ENCODE data around the gene TIGD6.
"Not testable (repeated sequence)": the region's sequence is repeated elsewhere in the genome, so short reads cannot be mapped to it uniquely, and the experiment has no call there.

The TIGD6 gene

GRCh38 chr5:149969181-149969930, 31.1 kb downstream of the TIGD6 start:
- DNase-seq (ENCODE audit: low read depth) = no peak

GRCh38 chr5:149966946-149967345, 33.5 kb downstream of the TIGD6 start:
- no peak for DNase-seq (ENCODE audit: low read depth)

DNA sequence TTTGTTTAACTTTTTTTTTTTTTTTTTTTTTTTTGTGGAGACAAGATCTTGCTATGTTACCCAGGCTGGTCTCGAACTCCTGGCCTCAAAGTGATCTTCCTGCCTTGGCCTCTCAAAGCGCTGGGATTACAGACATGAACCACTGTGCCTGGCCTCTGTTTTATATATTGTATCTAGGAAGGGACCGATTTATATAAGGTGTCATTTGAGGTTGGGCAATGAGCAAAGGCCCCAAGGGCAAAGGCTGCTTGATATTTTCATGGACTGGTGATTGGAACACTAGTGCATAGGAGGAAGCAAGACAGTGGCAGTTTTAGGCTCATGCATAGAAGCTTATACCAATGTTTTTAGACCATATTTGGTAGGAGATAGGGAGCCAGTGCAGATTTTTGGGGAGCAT, 36.7 kb downstream of the TIGD6 start:
- DNase-seq (ENCODE audit: low read depth) = no peak

GRCh38 chr5:149962601-149963300, 37.7 kb downstream of the TIGD6 start:
- DNase-seq (ENCODE audit: low read depth) = no peak

DNA sequence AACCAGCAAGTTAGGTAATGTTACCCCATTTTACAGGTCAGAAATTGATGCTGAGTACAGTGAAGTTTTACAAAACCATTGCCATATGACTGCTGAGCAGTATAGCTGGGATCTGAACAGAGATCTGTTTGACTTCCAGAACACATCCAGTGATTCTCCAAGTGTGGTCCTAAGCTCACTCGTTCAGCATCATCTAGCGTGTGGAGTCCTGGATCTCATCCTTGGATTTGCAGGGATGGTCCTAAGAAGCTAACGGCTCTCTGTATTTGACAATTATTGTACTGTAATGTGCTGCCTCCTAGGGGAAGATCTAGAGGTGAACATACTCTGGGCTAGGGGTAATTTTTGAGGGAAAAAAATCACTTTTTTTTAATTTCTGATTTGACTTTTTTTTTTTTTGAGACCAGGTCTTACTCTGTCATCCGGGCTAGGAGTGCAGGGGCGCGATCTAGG, 38.5 kb downstream of the TIGD6 start:
- peak; percentile 34 for DNase-seq (ENCODE audit: low read depth)

DNA sequence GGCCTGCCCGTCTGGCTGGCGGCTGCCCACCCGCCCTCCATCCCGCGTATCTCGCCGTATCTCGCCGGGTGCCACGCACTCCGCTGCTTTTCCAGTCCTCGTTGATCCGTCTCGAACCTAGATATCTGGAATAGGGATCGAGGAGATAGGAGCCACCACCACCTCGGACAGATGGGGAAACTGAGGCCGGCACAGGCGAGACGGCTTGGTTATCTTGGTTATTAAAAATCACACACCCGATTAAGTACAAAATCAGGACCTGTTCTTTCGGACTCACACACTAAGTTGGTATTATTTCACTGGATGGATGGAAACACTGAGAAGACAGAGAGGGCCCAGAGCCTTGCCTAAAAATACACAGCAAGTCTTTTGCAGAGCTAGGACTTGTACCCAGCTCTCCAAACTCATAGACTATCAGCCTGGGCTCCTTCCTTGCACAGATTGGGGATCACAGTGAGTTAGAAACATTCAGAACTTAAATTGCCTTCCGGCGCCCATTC, 39.2 kb downstream of the TIGD6 start:
- no peak for DNase-seq (ENCODE audit: low read depth)

DNA sequence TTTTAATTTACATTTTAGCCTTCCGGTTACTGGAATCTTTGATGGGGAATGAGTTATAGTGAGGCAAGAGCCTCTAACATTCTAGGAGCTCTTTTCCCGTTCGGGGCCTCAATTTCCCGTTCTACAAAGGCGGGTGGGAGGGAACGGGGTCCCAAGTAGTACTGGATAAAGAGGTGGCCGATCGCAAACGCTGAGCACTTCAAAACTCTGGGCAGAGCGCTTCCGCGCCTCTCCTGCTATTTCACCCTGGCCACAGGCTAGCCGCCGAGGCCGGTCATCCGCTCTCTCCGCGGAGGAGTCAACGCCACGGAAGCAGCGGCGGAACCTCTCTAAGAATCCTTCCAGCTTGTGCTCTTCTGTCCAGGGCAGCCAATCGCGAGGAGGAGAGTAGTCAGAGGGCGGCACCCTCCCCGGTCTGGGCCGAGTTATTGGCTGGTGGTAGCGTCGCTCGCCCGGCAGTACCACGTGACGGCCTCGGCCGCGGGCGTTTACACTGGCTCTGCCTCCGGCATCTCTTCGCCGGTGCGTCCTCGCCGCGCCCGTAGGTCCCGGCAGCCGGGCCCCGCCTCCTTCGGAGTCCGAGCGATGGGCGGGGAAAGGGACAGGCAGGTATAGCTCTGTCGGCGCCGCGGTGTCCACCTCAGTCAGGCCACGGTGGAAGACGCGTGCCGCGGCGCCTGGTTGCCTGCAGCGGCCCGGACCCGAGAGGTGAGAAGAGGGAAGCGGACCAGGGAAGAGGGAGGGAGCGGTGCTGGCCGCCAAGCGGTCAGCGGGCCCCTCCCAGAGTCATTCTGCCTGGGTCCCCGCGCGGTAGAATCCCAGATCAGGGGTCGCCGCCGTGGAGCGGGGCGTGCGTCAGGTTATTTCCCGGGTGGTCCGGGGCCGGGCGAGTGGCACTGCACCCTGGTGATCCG, 39.9 kb downstream of the TIGD6 start, which contains the start of gene SLC26A2:
SLC26A2 (plus strand) TSS at position 487 of the 914 bp plus-strand sequence. CDS start 16,895 bp downstream, outside the sequence.
- peak; percentile 95 for DNase-seq (ENCODE audit: low read depth)

DNA sequence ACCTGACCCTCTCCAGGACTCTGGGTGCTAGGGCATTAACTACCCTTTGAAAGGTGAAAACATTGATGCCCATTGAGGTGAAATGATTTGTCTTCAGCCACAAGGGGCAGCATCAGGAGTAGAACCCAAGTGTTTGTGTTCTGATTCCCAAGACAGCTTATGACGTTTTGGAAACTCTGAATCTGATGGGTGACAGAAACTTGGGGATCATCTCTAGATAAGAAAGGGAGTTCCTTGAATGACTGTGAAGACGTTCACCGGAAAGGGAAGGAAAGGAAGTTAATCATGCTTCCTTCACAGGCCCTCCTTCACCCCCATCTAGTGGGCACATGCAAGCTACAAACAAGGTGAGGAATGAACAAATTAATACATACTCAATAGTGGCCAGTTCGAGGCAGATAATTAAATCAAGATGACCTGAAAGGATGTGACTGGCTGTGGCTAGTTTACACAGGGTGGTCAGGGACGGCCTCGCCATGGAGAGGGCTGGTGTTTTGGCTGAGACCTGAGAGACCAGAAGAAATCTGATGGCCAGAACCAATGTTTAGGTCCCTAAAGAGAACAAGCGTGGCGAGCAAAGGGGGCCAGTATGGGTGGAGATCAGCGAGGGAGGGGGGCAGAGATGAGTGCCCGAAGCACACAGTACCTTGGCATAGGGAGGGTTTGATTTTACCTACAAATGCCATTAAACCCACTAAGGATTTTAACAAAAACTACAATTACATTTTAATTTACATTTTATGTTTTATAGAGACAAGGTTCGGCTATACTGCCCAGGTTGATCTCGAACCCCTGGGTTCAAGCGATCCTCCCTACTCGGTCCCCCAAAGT, 40.8 kb downstream of the TIGD6 start:
- DNase-seq (ENCODE audit: low read depth) = peak; percentile 43

DNA sequence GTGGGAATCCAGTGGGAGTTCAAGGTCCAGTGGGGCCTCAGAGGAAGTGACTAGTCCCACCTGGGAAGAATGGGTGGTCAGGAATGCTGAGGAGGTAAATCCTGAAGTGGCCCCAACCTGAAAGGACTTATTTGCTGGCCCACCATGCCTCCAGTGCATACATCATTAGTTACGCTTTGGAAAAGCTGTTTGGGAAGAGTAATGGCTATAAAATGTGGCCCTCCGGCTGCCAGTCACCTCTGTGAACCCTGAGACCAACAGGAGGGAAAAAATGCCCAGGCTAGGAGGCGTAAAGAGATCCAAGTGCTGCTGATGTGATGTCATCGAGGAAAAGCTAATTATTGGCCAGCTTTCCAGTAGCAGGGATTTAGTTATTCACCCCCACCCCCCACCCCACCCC, 42.6 kb downstream of the TIGD6 start:
- DNase-seq (ENCODE audit: low read depth) = no peak

- DNase-seq (ENCODE audit: low read depth) = no peak
Observed at GRCh38 chr5:149956685-149957084, 43.8 kb downstream of the TIGD6 start.

- no peak for DNase-seq (ENCODE audit: low read depth)
Observed at GRCh38 chr5:149954798-149955197, 45.7 kb downstream of the TIGD6 start.

- no peak for DNase-seq (ENCODE audit: low read depth)
Observed at GRCh38 chr5:149953436-149954121, 46.9 kb downstream of the TIGD6 start.

GRCh38 chr5:149951138-149951749, 49.2 kb downstream of the TIGD6 start:
- DNase-seq (ENCODE audit: low read depth) = no peak

- no peak for DNase-seq (ENCODE audit: low read depth)
Observed at GRCh38 chr5:149948993-149949392, 51.5 kb downstream of the TIGD6 start.

GRCh38 chr5:149946118-149946517, 54.3 kb downstream of the TIGD6 start:
- DNase-seq (ENCODE audit: low read depth) = no peak

- no peak for DNase-seq (ENCODE audit: low read depth)
Observed at GRCh38 chr5:149944666-149945065, 55.8 kb downstream of the TIGD6 start, which contains the start of gene PDE6A. TSS of gene PDE6A (minus strand) at chr5:149944793. CDS start at chr5:149944673, 120 bp downstream.

- DNase-seq (ENCODE audit: low read depth) = not testable (repeated sequence)
Observed at GRCh38 chr5:149943177-149943949, 57.1 kb downstream of the TIGD6 start.
